Measurements from ENCODE around the gene TBC1D5.

GRCh38 chr3:17782751-17783150, 40.3 kb upstream of the TBC1D5 start:
- TF ChIP-seq CTCF (IDR thresholded peaks at IDR 0.05) (no peak), POLR2A (IDR thresholded peaks at IDR 0.05) (no peak)
